Testis (tissue), 3 donors: Measurements from ENCODE around the gene RNF213. TPM values are rescaled to one million over a fixed set of nuclear protein-coding genes. Genes with fewer than 3 reads are reported as not detected.

Source experiments
- DNase-seq: peaks from one replicate; pipeline ENCODE4 v3.0.0-alpha.2; 2019
- H3K27ac ChIP-seq, 2 donors: fragments of 200-600 bp; sonication (generic); one replicate each; pipeline ENCODE4 v1.5.1; 2019
- H3K27me3 ChIP-seq: fragments of 200-600 bp; sonication (generic); one replicate; pipeline ENCODE4 v1.5.1; 2019
- H3K36me3 ChIP-seq: fragments of 200-600 bp; sonication (generic); one replicate; pipeline ENCODE4 v1.5.1; 2017; ENCODE audit warnings: low read depth; ENCODE audit errors: missing control alignments
- H3K4me1 ChIP-seq: fragments of 200-600 bp; sonication (generic); one replicate; pipeline ENCODE4 v1.5.1; 2019
- H3K4me3 ChIP-seq, 2 donors: fragments of 200-600 bp; sonication (generic); one replicate each; pipeline ENCODE4 v1.5.1; 2017 to 2019
- H3K9me3 ChIP-seq: fragments of 200-600 bp; sonication (generic); one replicate; pipeline ENCODE4 v1.5.1; 2017
- POLR2A ChIP-seq: fragments of 450-650 bp; IDR thresholded peaks from one replicate; pipeline ENCODE4 v1.6.1; 2017; ENCODE audit warnings: antibody characterized with exemption, mild to moderate bottlenecking, moderate library complexity
- WGBS, 2 donors: methylation state at CpG; one replicate each; pipeline ENCODE4 v1.1.5; 2018; 5-methylcytosine and 5-hydroxymethylcytosine counted together
- intact Hi-C: fragments of 100-400 bp; cut with DNase I; formaldehyde crosslinking; loops from one replicate; pipeline ENCODE4 v1.15.1; 2023; ENCODE audit warnings: low total_unique reads
- polyA plus RNA-seq: library from polyadenylated mRNA; stranded (reverse); fragments of 350-450 nt; fragmentation: Illumina TruSeq; extraction: RNeasy Lipid Tissue Mini Kit (QIAGEN cat#74804); gene quantifications from one replicate; pipeline ENCODE4 v1.2.3, GENCODE V29; 2014; ENCODE audit warnings: low read depth, low replicate concordance; ENCODE audit not compliant: insufficient read depth
- total RNA-seq, 2 donors: library from RNA; depleted of rRNA; stranded (reverse); fragments of >200 nt; gene quantifications; one replicate each; pipeline ENCODE4 v1.2.3, GENCODE V29; 2016
- TF ChIP-seq, protein P1 (sequence below), 3 experiments: fragments of 450-650 bp in 2 of 3; fragments of 200-600 bp in 1 of 3; sonication (generic) in 1 of 3; IDR thresholded peaks; one replicate each; pipeline ENCODE4 v1.5.1; 2016 to 2019; ENCODE audit warnings: antibody characterized with exemption in 3 of 3, mild to moderate bottlenecking in 2 of 3, moderate library complexity in 1 of 3

Gene RNF213
- total and polyA plus RNA-seq, 3 donors from 2014 or later, result 25.3 to 68.9 (median 66.9) TPM

DNA sequence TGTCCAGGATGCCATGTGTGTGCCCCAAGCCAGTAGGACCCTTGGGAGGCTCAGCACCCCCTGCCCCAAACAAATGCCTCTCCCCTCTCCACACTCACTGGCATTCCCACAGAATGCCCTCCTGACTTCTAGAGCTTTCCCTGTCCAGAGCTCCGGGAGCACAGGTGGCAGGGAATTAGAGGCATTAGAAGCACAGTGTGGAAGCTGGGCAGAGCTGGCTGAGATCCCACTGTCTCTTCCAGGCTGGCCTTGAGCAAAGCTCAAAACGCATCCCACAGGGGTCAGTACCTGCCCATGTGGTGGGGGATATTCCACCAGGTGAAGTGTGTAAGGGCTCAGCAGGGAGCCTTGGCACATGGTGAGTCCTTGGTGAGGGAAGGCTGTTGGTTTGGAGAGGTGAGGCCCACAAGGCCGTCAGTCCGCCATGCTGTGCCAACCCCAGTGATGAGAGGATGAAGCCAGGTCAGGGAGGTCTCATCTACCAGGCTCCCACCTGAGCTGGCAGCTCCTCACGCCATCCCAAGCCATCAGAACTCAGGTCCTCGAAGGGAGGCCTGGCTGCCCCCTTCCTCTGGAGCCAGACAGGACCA is 172.4 kb downstream of the RNF213 start:
- 83 to 85% methylated on average over 4 to 6 of the region's 6 CpGs for WGBS, 2 donors
- H3K4me1 ChIP-seq, result no peaks in the 10 kb centered on the region
- H3K9me3 ChIP-seq, result no peaks in the 10 kb centered on the region
- intact Hi-C loops, result no loop called here
- H3K4me3 ChIP-seq, result no peak overlapping the region
- H3K27ac ChIP-seq, result no peak overlapping the region
- no peaks in the 10 kb centered on the region for H3K27me3 ChIP-seq
- no peaks in the 10 kb centered on the region for H3K36me3 ChIP-seq
- DNase-seq, result no peak
- TF ChIP-seq, protein P1, sequence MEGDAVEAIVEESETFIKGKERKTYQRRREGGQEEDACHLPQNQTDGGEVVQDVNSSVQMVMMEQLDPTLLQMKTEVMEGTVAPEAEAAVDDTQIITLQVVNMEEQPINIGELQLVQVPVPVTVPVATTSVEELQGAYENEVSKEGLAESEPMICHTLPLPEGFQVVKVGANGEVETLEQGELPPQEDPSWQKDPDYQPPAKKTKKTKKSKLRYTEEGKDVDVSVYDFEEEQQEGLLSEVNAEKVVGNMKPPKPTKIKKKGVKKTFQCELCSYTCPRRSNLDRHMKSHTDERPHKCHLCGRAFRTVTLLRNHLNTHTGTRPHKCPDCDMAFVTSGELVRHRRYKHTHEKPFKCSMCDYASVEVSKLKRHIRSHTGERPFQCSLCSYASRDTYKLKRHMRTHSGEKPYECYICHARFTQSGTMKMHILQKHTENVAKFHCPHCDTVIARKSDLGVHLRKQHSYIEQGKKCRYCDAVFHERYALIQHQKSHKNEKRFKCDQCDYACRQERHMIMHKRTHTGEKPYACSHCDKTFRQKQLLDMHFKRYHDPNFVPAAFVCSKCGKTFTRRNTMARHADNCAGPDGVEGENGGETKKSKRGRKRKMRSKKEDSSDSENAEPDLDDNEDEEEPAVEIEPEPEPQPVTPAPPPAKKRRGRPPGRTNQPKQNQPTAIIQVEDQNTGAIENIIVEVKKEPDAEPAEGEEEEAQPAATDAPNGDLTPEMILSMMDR (IDR thresholded peaks at IDR 0.05), result no peak
- TF ChIP-seq POLR2A, result no peak

DNA sequence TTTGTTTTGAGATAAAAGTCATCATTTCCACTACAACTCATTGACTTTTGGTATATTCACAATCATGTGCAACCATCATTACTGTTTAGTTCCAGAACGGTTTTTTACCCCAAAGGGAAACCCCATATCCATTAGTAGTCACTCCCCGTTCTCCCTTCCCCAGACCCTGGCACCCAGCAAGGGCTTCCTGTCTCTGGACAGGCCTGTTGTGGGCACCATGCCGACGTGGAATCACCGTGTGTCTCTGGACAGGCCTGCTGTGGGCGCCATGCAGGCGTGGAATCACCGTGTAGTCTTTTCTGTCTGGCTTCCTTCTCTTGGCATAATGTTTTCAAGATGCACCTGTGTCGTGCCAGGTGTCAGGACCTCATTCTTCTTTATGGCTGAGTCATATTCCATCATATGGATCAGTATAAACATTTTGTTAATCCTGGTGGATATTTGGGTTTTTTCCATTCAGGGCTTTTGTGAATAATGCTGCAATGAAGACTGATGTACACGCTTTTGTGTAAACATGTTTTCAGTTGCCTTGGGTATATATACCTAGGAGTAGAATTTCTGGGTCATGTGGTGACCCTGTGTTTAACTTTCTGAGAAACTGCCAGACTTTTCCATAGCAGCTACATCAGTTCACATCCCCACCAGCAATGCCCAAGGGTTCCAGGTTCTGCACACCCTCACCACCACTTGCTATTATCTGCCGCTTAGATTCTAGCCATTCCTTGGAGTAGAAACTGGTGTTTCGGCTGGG is 173.4 kb downstream of the RNF213 start:
- no peak overlapping the region for H3K27ac ChIP-seq
- intact Hi-C loops, result no loop called here
- H3K4me1 ChIP-seq, result no peaks in the 10 kb centered on the region
- no peak for DNase-seq
- no peak for TF ChIP-seq POLR2A
- TF ChIP-seq, protein P1 (IDR thresholded peaks at IDR 0.05), result no peak
- H3K4me3 ChIP-seq, result no peak overlapping the region
- 80 to 81% methylated on average over 12 of the region's 12 CpGs for WGBS, 2 donors
- H3K27me3 ChIP-seq, result no peaks in the 10 kb centered on the region
- H3K36me3 ChIP-seq, result no peaks in the 10 kb centered on the region
- H3K9me3 ChIP-seq, result no peaks in the 10 kb centered on the region

DNA sequence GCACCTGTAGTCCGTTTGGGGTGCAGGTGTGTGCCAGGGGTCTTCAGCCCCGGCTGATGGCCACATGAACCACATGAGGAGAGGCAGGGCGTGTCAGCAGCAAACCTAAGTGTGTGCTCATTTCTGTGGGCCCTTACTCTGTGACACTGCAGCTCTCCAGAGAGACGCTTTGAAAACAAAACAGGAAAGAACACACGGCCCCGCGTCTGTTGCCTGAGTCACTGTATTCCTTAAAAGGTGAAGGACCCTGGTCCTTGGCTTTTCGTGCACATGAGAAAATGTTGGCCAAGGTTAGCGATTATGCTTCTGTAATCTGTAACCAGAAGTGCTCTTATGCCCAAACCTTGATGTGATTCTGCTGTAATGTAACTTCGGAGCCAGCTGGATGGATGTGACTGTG is 176.9 kb downstream of the RNF213 start:
- H3K4me1 ChIP-seq, result no peaks in the 10 kb centered on the region
- intact Hi-C loops, result no loop called here
- no peak for DNase-seq
- WGBS, 2 donors, result 73 to 79% methylated on average over 8 to 10 of the region's 10 CpGs
- no peaks in the 10 kb centered on the region for H3K27me3 ChIP-seq
- no peaks in the 10 kb centered on the region for H3K9me3 ChIP-seq
- no peak overlapping the region for H3K4me3 ChIP-seq
- H3K27ac ChIP-seq, result no peak overlapping the region
- TF ChIP-seq, protein P1 (IDR thresholded peaks at IDR 0.05), result no peak
- TF ChIP-seq POLR2A, result no peak
- no peaks in the 10 kb centered on the region for H3K36me3 ChIP-seq

DNA sequence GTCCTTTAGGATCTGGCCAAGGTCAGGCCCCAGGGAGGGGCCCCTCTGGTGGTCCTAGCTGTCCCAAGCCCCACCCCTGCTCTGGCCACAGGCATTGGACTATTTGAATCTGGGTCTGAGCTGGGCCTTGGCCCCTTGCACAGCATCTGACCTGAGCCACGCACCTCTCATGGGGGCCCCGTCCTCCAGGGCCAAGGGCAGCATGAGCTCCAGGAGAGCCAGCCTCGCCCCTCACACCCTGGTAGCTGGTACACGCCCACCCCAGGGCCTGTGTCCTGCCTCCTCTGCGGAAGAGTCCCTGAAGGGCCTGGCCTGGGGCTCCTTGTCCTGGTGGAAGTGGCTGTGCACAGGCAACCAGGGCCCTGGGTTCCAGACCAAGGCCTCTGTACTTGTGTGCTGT is 178.2 kb downstream of the RNF213 start:
- no peak for DNase-seq
- H3K27ac ChIP-seq, result no peak overlapping the region
- intact Hi-C loops, result no loop called here
- H3K4me1 ChIP-seq, result no peaks in the 10 kb centered on the region
- no peak overlapping the region for H3K4me3 ChIP-seq
- H3K27me3 ChIP-seq, result no peaks in the 10 kb centered on the region
- WGBS, 2 donors, result 94% methylated on average over 5 of the region's 5 CpGs; no CpG with 5 or more reads in 1 of the 2 donors
- H3K36me3 ChIP-seq, result no peaks in the 10 kb centered on the region
- TF ChIP-seq, protein P1 (IDR thresholded peaks at IDR 0.05), result no peak
- no peak for TF ChIP-seq POLR2A
- no peaks in the 10 kb centered on the region for H3K9me3 ChIP-seq

DNA sequence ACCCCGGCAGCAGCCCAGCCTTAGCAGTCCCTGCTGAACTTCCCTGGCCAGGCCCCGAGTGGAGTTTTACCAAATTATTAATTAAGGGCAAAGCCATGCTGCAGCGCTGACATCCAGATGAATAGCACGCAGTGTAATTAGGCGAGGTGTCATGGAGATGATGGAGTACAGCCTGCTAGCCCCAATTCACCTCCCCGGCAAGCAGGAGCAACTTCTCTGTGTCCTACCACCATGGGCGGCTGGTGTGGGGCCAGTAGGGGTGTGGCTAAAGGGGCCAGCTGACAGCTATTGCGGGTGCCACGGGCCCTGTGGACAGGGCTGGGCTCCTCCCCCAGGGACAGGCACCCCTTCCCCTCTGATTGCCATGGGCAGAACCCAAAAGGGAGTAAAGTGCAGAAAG is 178.8 kb downstream of the RNF213 start:
- 78 to 82% methylated on average over 6 to 9 of the region's 9 CpGs for WGBS, 2 donors
- no peak overlapping the region for H3K27ac ChIP-seq
- H3K9me3 ChIP-seq, result no peaks in the 10 kb centered on the region
- no peaks in the 10 kb centered on the region for H3K36me3 ChIP-seq
- no peaks in the 10 kb centered on the region for H3K4me1 ChIP-seq
- no peak for DNase-seq
- TF ChIP-seq, protein P1 (IDR thresholded peaks at IDR 0.05), result no peak
- no peak for TF ChIP-seq POLR2A
- H3K4me3 ChIP-seq, result no peak overlapping the region
- intact Hi-C loops, result no loop called here
- H3K27me3 ChIP-seq, result no peaks in the 10 kb centered on the region
